Measurements from ENCODE around the gene ST6GAL2. TPM values are rescaled to one million over a fixed set of nuclear protein-coding genes. Genes with fewer than 3 reads are reported as not detected.

The ST6GAL2 gene
- total RNA-seq, 1 donor from 2014 or later, result 10.9 TPM

- Mint-ChIP-seq H3K4me1 (ENCODE audit: unreplicated experiment) (no peaks in the 10 kb centered on the region), H3K27me3 (ENCODE audit: unreplicated experiment) (peaks cover 4% of the 10 kb centered on the region), H3K36me3 (ENCODE audit: low read depth, unreplicated experiment) (no peaks in the 10 kb centered on the region), H3K27ac (ENCODE audit: unreplicated experiment) (no peak overlapping the region), H3K4me3 (ENCODE audit: unreplicated experiment) (no peak overlapping the region), H3K9me3 (ENCODE audit: unreplicated experiment) (no peaks in the 10 kb centered on the region)
- DNase-seq (ENCODE audit: low spot score), result no peak
- no peak for TF ChIP-seq CTCF (IDR thresholded peaks at IDR 0.05; ENCODE audit: unreplicated experiment)
These were observed 87.0 kb downstream of the ST6GAL2 start for GRCh38 chr2:106798826-106799552.

- no peak overlapping the region for H3K4me3 Mint-ChIP-seq (ENCODE audit: unreplicated experiment)
- no peak for TF ChIP-seq CTCF (IDR thresholded peaks at IDR 0.05; ENCODE audit: unreplicated experiment)
- no peak for DNase-seq (ENCODE audit: low spot score)
- no peak overlapping the region for H3K27ac Mint-ChIP-seq (ENCODE audit: unreplicated experiment)
- H3K36me3 Mint-ChIP-seq (ENCODE audit: low read depth, unreplicated experiment), result no peaks in the 10 kb centered on the region
- H3K9me3 Mint-ChIP-seq (ENCODE audit: unreplicated experiment), result peaks cover 4% of the 10 kb centered on the region
- H3K4me1 Mint-ChIP-seq (ENCODE audit: unreplicated experiment), result no peaks in the 10 kb centered on the region
- H3K27me3 Mint-ChIP-seq (ENCODE audit: unreplicated experiment), result peaks cover 5% of the 10 kb centered on the region
These were observed 88.5 kb downstream of the ST6GAL2 start for GRCh38 chr2:106797494-106797893.

- peaks cover 1% of the 10 kb centered on the region for H3K27me3 Mint-ChIP-seq (ENCODE audit: unreplicated experiment)
- no peak for TF ChIP-seq CTCF (IDR thresholded peaks at IDR 0.05; ENCODE audit: unreplicated experiment)
- H3K4me3 Mint-ChIP-seq (ENCODE audit: unreplicated experiment), result peak overlapping the region; percentile 59
- H3K4me1 Mint-ChIP-seq (ENCODE audit: unreplicated experiment), result no peaks in the 10 kb centered on the region
- no peaks in the 10 kb centered on the region for H3K36me3 Mint-ChIP-seq (ENCODE audit: low read depth, unreplicated experiment)
- no peak for DNase-seq (ENCODE audit: low spot score)
- no peak overlapping the region for H3K27ac Mint-ChIP-seq (ENCODE audit: unreplicated experiment)
- H3K9me3 Mint-ChIP-seq (ENCODE audit: unreplicated experiment), result peaks cover 4% of the 10 kb centered on the region
These were observed 93.3 kb downstream of the ST6GAL2 start for GRCh38 chr2:106792671-106793070.

GRCh38 chr2:106789185-106789584 lies 96.8 kb downstream of the ST6GAL2 start:
- H3K36me3 Mint-ChIP-seq (ENCODE audit: low read depth, unreplicated experiment), result no peaks in the 10 kb centered on the region
- peaks cover 4% of the 10 kb centered on the region for H3K9me3 Mint-ChIP-seq (ENCODE audit: unreplicated experiment)
- H3K4me1 Mint-ChIP-seq (ENCODE audit: unreplicated experiment), result no peaks in the 10 kb centered on the region
- H3K4me3 Mint-ChIP-seq (ENCODE audit: unreplicated experiment), result no peak overlapping the region
- H3K27me3 Mint-ChIP-seq (ENCODE audit: unreplicated experiment), result peaks cover 1% of the 10 kb centered on the region
- TF ChIP-seq CTCF (IDR thresholded peaks at IDR 0.05; ENCODE audit: unreplicated experiment), result no peak
- H3K27ac Mint-ChIP-seq (ENCODE audit: unreplicated experiment), result no peak overlapping the region
- DNase-seq (ENCODE audit: low spot score), result no peak

- Mint-ChIP-seq H3K27me3 (ENCODE audit: unreplicated experiment) (peaks cover 2% of the 10 kb centered on the region), H3K36me3 (ENCODE audit: low read depth, unreplicated experiment) (no peaks in the 10 kb centered on the region), H3K9me3 (ENCODE audit: unreplicated experiment) (no peaks in the 10 kb centered on the region), H3K27ac (ENCODE audit: unreplicated experiment) (no peak overlapping the region), H3K4me1 (ENCODE audit: unreplicated experiment) (peaks cover 3% of the 10 kb centered on the region), H3K4me3 (ENCODE audit: unreplicated experiment) (no peak overlapping the region)
- TF ChIP-seq CTCF (IDR thresholded peaks at IDR 0.05; ENCODE audit: unreplicated experiment), result no peak
- DNase-seq (ENCODE audit: low spot score), result no peak
These were observed 103.3 kb downstream of the ST6GAL2 start for GRCh38 chr2:106782681-106783080.
